A549 treated with AZD9567 at 1 μM for 4 hours (cell line): ENCODE measurements around the gene AMMECR1. TPM values are rescaled to one million over a fixed set of nuclear protein-coding genes. Genes with fewer than 3 reads are reported as not detected.

Experiments
- total RNA-seq: library from RNA; stranded (reverse); fragments of 200-300 nt; extraction: Qiagen RNA extraction; gene quantifications from 5 replicates; pipeline ENCODE4 v1.2.3, GENCODE V29; 2022; ENCODE audit not compliant: insufficient read depth

The AMMECR1 gene
- total RNA-seq = 5.7 to 7.9 TPM (median 6.6 TPM) in 5 replicates

GRCh38 chrX:110317820-110318663 is at the start of gene AMMECR1:
AMMECR1 (minus strand) TSS chrX:110318085; CDS start chrX:110318071, 14 bp downstream.

GRCh38 chrX:110358548-110358947 is 40.7 kb upstream of the AMMECR1 start, which contains the start of gene RTL9:
RTL9 (plus strand) TSS chrX:110358848; CDS start chrX:110450618, 91,770 bp downstream.

Other genes starting within 250 kb of the AMMECR1 start
- 0.07 to 0.11 TPM (median 0.08 TPM) in 4 of 5 replicates, not detected in the other for gene RTL9, start 40.8 kb upstream of the AMMECR1 start, total RNA-seq